ENCODE data around the gene BTF3.

BTF3 gene

DNA sequence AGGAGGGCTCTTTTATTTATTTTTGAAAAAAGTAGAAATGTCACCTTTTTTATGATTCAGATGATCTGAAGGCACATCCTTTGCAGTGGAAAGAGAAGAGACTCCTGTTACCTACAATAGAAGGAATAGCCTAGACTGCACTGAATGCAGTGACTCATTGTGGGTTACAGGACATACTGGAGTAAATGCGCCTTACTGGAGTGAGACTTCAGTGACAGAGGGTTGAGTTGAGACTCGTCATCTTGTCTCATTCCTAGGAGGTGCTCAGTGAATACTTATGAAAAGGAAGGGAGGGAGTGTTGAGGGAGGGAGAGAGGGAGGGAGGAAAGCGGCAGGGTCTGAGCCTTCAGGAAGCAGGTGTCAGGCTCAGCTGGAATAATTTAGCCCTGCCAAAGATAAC, 42.0 kb downstream of the BTF3 start:
- Histone ChIP-seq H3K4me1 (ENCODE audit: insufficient read depth, low read length) (no peaks in the 10 kb centered on the region), H3K4me2 (ENCODE audit: insufficient read depth, low read length) (no peak overlapping the region), H3K9ac (ENCODE audit: low read depth, low read length) (no peak overlapping the region), H3K36me3 (ENCODE audit: insufficient read depth, low read length) (no peaks in the 10 kb centered on the region), H2AFZ (ENCODE audit: low read depth, low read length) (no peak overlapping the region), H3K4me3 (ENCODE audit: low read depth in 1 of 2, low read length in 2 of 2) (no peak overlapping the region), H4K20me1 (ENCODE audit: insufficient read depth, low read length) (no peaks in the 10 kb centered on the region), H3K9me3 (ENCODE audit: insufficient read depth, low read length, severe bottlenecking) (no peaks in the 10 kb centered on the region), H3K27me3 (ENCODE audit: insufficient read depth, low read length, poor library complexity) (peaks cover 27% of the 10 kb centered on the region), H3K27ac (ENCODE audit: low read length) (no peak overlapping the region), H3K79me2 (ENCODE audit: insufficient read depth, low read length) (no peaks in the 10 kb centered on the region)
- DNase-seq (no peak), ATAC-seq (ENCODE audit: insufficient read depth, low read depth) (no peak)
- no peak for TF ChIP-seq EZH2 (IDR thresholded peaks at IDR 0.05; ENCODE audit: borderline replicate concordance, low read depth, low read length, severe bottlenecking)
- TF ChIP-seq, protein P1, sequence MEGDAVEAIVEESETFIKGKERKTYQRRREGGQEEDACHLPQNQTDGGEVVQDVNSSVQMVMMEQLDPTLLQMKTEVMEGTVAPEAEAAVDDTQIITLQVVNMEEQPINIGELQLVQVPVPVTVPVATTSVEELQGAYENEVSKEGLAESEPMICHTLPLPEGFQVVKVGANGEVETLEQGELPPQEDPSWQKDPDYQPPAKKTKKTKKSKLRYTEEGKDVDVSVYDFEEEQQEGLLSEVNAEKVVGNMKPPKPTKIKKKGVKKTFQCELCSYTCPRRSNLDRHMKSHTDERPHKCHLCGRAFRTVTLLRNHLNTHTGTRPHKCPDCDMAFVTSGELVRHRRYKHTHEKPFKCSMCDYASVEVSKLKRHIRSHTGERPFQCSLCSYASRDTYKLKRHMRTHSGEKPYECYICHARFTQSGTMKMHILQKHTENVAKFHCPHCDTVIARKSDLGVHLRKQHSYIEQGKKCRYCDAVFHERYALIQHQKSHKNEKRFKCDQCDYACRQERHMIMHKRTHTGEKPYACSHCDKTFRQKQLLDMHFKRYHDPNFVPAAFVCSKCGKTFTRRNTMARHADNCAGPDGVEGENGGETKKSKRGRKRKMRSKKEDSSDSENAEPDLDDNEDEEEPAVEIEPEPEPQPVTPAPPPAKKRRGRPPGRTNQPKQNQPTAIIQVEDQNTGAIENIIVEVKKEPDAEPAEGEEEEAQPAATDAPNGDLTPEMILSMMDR (IDR thresholded peaks at IDR 0.05; ENCODE audit: borderline replicate concordance, extremely low read depth, low read length, poor library complexity, severe bottlenecking) = no peak

DNA sequence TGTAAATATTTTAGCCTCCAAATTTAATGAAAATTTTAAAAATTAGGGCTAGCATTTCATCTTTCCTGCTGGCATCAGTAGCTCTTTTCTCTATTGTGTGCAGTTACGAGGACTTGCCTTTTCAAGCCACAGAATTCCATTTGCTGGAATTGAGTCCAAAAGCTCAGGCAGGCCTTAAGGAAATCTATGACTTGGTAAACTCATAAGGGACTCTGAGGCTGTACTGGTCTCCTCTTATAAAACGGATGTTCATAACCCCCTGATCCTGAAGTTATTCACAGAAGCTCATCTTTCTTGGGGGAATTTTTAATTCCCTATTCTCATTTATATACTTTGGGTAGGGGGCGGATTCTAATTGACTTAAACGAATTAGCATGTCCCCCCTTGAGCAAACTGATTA, 43.8 kb downstream of the BTF3 start:
- Histone ChIP-seq H3K27ac (ENCODE audit: low read length) (no peak overlapping the region), H2AFZ (ENCODE audit: low read depth, low read length) (no peak overlapping the region), H3K9ac (ENCODE audit: low read depth, low read length) (no peak overlapping the region)

DNA sequence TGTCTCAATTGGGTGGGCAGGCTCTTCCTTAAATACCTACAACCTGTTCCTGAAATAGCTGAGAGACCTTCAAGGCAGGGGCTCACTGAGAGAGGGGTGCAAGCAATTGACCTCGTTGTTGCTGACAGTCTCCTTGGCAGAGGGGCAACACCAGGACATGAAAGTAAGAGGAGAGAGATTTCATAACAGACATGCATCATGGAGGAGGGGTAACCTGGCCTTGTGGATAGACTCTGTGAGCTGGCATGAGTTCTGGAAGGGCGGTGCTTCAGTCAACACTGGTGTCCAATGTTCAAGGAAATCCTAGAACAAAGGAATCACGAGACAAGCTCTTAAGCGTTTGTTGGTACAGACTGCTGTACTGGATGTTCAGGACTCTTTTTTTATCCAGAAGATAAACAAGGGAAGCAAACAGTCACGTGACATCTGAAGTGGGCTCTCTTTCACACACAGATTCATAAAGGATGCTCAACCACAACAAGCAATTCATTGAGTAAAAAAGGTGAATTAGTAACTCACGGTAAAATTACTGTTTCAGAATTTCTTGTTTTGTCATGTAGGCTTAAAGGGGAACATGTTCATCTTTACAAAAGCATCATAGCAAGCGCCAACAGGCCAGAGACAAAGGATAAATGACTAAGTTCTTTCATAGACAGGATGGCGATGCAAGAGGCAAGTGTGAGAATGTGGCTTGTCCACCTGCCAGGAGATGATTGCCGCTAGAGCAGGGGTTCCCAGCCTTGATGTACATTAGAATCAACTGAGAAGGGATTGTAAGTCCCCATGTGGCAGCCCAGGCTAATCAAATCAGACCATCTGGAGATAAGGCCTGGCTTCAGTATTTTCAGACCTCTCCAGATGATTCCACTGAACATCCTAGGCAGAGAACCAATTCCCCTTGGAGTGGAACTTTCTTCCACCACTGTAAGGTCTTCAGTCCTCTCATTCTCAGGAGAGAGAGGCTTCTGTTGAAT, 46.5 kb downstream of the BTF3 start:
- Histone ChIP-seq H3K9ac (ENCODE audit: low read depth, low read length) (no peak overlapping the region), H3K4me2 (ENCODE audit: insufficient read depth, low read length) (no peak overlapping the region), H4K20me1 (ENCODE audit: insufficient read depth, low read length) (no peaks in the 10 kb centered on the region), H3K79me2 (ENCODE audit: insufficient read depth, low read length) (no peaks in the 10 kb centered on the region), H3K4me1 (ENCODE audit: insufficient read depth, low read length) (no peaks in the 10 kb centered on the region), H3K36me3 (ENCODE audit: insufficient read depth, low read length) (no peaks in the 10 kb centered on the region), H3K27ac (ENCODE audit: low read length) (no peak overlapping the region), H3K27me3 (ENCODE audit: insufficient read depth, low read length, poor library complexity) (peaks cover 25% of the 10 kb centered on the region), H3K4me3 (ENCODE audit: low read depth in 1 of 2, low read length in 2 of 2) (no peak overlapping the region), H3K9me3 (ENCODE audit: insufficient read depth, low read length, severe bottlenecking) (no peaks in the 10 kb centered on the region), H2AFZ (ENCODE audit: low read depth, low read length) (no peak overlapping the region; the same call in 1 of the 2 replicates)
- TF ChIP-seq, protein P1 (IDR thresholded peaks at IDR 0.05; ENCODE audit: borderline replicate concordance, extremely low read depth, low read length, poor library complexity, severe bottlenecking) = no peak
- no peak for TF ChIP-seq EZH2 (IDR thresholded peaks at IDR 0.05; ENCODE audit: borderline replicate concordance, low read depth, low read length, severe bottlenecking)
- ATAC-seq (ENCODE audit: insufficient read depth, low read depth) (no peak), DNase-seq (no peak)

More for the DNA sequence above, 43.8 kb downstream of the BTF3 start:
- no peak for TF ChIP-seq EZH2 (IDR thresholded peaks at IDR 0.05; ENCODE audit: borderline replicate concordance, low read depth, low read length, severe bottlenecking)
- TF ChIP-seq, protein P1 (IDR thresholded peaks at IDR 0.05; ENCODE audit: borderline replicate concordance, extremely low read depth, low read length, poor library complexity, severe bottlenecking) = no peak
- Histone ChIP-seq H3K4me1 (ENCODE audit: insufficient read depth, low read length) (no peaks in the 10 kb centered on the region), H3K36me3 (ENCODE audit: insufficient read depth, low read length) (no peaks in the 10 kb centered on the region), H3K4me3 (ENCODE audit: low read depth in 1 of 2, low read length in 2 of 2) (no peak overlapping the region), H3K9me3 (ENCODE audit: insufficient read depth, low read length, severe bottlenecking) (no peaks in the 10 kb centered on the region), H3K79me2 (ENCODE audit: insufficient read depth, low read length) (no peaks in the 10 kb centered on the region), H3K4me2 (ENCODE audit: insufficient read depth, low read length) (no peak overlapping the region), H4K20me1 (ENCODE audit: insufficient read depth, low read length) (no peaks in the 10 kb centered on the region), H3K27me3 (ENCODE audit: insufficient read depth, low read length, poor library complexity) (peaks cover 27% of the 10 kb centered on the region)
- DNase-seq (no peak), ATAC-seq (ENCODE audit: insufficient read depth, low read depth) (no peak)

Measured in DND-41 (cell line).